WTC11 (cell line): ENCODE measurements around the gene SOX8. TPM values are rescaled to one million over a fixed set of nuclear protein-coding genes. Genes with fewer than 3 reads are reported as not detected.

Experiments used
- ATAC-seq: fragments of 200-7000 bp; cut with Tn5 transposase; 2 replicates; pipeline ENCODE4 v1.10.0; 2021; ENCODE audit warnings: mild to moderate bottlenecking, moderate library complexity
- CTCF ChIA-PET: fragments of 300-600 bp; sonication (Branson Sonifier 250); formaldehyde crosslinking; loops from one replicate; lab custom pipeline; 2021; ENCODE audit warnings: antibody characterized with exemption; lab: Charles Lee
- POLR2A ChIA-PET: fragments of 350-600 bp; sonication (Branson Sonifier 250); formaldehyde crosslinking; loops from one replicate; lab custom pipeline; 2021; ENCODE audit warnings: antibody characterized with exemption; lab: Charles Lee
- DNase-seq: peaks from one replicate; pipeline ENCODE4 v3.0.0; 2021; ENCODE audit warnings: low spot score
- H3K27ac Mint-ChIP-seq: 2 replicates; pipeline ENCODE4 v1.8.0; 2021; ENCODE audit warnings: mixed read lengths
- H3K27me3 Mint-ChIP-seq: 2 replicates; pipeline ENCODE4 v1.8.0; 2021; ENCODE audit warnings: low read depth, mild to moderate bottlenecking, moderate library complexity, mixed read lengths
- H3K36me3 Mint-ChIP-seq: 2 replicates; pipeline ENCODE4 v1.8.0; 2021; ENCODE audit warnings: mixed read lengths
- H3K4me1 Mint-ChIP-seq: 2 replicates; pipeline ENCODE4 v1.8.0; 2022; ENCODE audit warnings: mixed read lengths
- H3K4me3 Mint-ChIP-seq: 2 replicates; pipeline ENCODE4 v1.8.0; 2021; ENCODE audit warnings: mild to moderate bottlenecking, moderate library complexity, mixed read lengths
- H3K9me3 Mint-ChIP-seq: 2 replicates; pipeline ENCODE4 v1.8.0; 2021; ENCODE audit warnings: mixed read lengths
- AFF4 ChIP-seq: sonication (generic); formaldehyde crosslinking; IDR thresholded peaks from 2 replicates; pipeline ENCODE4 v1.8.1; 2023; ENCODE audit warnings: mild to moderate bottlenecking, missing genetic modification reagents, borderline replicate concordance
- AR ChIP-seq: fragments of 250-450 bp; sonication (Bioruptor Pico); IDR thresholded peaks from 2 replicates; pipeline ENCODE4 v1.9.0; 2021; ENCODE audit warnings: mild to moderate bottlenecking
- CDX4 ChIP-seq: fragments of 250-450 bp; sonication (Bioruptor Pico); IDR thresholded peaks from 2 replicates; pipeline ENCODE4 v1.9.0; 2021; ENCODE audit warnings: moderate library complexity, mild to moderate bottlenecking, inconsistent platforms, borderline replicate concordance
- E2F1 ChIP-seq: sonication (generic); formaldehyde crosslinking; IDR thresholded peaks from 2 replicates; pipeline ENCODE4 v1.8.0; 2022; ENCODE audit warnings: mild to moderate bottlenecking, missing genetic modification reagents
- JAZF1 ChIP-seq: fragments of 250-450 bp; sonication (Bioruptor Pico); IDR thresholded peaks from 2 replicates; pipeline ENCODE4 v1.9.0; 2021; ENCODE audit warnings: moderate library complexity, mild to moderate bottlenecking, inconsistent platforms
- NR2C2 ChIP-seq: sonication (generic); formaldehyde crosslinking; IDR thresholded peaks from 2 replicates; pipeline ENCODE4 v1.8.0; 2022; ENCODE audit warnings: mild to moderate bottlenecking, missing genetic modification reagents
- RORB ChIP-seq: fragments of 250-450 bp; sonication (Bioruptor Pico); IDR thresholded peaks from 2 replicates; pipeline ENCODE4 v1.9.0; 2021; ENCODE audit warnings: mild to moderate bottlenecking
- USF1 ChIP-seq: sonication (generic); formaldehyde crosslinking; IDR thresholded peaks from 2 replicates; pipeline ENCODE4 v1.8.0; 2022; ENCODE audit warnings: mild to moderate bottlenecking, missing genetic modification reagents
- ZNF121 ChIP-seq: sonication (generic); formaldehyde crosslinking; IDR thresholded peaks from 2 replicates; pipeline ENCODE4 v1.8.0; 2023; ENCODE audit warnings: missing genetic modification reagents
- ZNF281 ChIP-seq: sonication (generic); formaldehyde crosslinking; IDR thresholded peaks from 2 replicates; pipeline ENCODE4 v1.8.0; 2023; ENCODE audit warnings: mild to moderate bottlenecking, missing genetic modification reagents
- ZNF423 ChIP-seq: fragments of 250-450 bp; sonication (Bioruptor Pico); IDR thresholded peaks from 2 replicates; pipeline ENCODE4 v2.1.2; 2022; ENCODE audit warnings: mild to moderate bottlenecking, moderate library complexity
- total RNA-seq: library from RNA; stranded (reverse); gene quantifications from 3 replicates; pipeline ENCODE4 v1.2.3, GENCODE V29; 2021

Gene SOX8
- total RNA-seq, 1 experiment from 2014 or later: 12.3 TPM

- no peak for ATAC-seq
Observed at GRCh38 chr16:1014771-1015495, 33.4 kb downstream of the SOX8 start.

GRCh38 chr16:1018447-1019198 is 37.1 kb downstream of the SOX8 start:
- TF ChIP-seq E2F1 (CRISPR knock-in tag) (no peak), NR2C2 (CRISPR knock-in tag) (no peak)
- TF ChIP-seq, all 79 proteins: peak for 0
- POLR2A ChIA-PET: no interaction called here
- no peaks in the 10 kb centered on the region for H3K4me1 Mint-ChIP-seq

More at GRCh38 chr16:1014771-1015495, 33.4 kb downstream of the SOX8 start:
- H3K27ac Mint-ChIP-seq: no peak overlapping the region
- H3K36me3 Mint-ChIP-seq: no peaks in the 10 kb centered on the region
- ChIA-PET POLR2A (interaction anchor here (0.6 kb wide), 1 partner anchor 9 kb away, joined by 5 read pairs; no protein-coding TSS in a partner anchor), CTCF (interaction anchor here (1.3 to 1.8 kb wide), 2 partner anchors 41 to 42 kb away, joined by 5 to 7 read pairs; no protein-coding TSS in a partner anchor)
- TF ChIP-seq AR: no peak
- no peak for TF ChIP-seq RORB (CRISPR knock-in tag)
- no peak for TF ChIP-seq ZNF281
- no peak for TF ChIP-seq ZNF423 (CRISPR knock-in tag)
- no peak for TF ChIP-seq CDX4 (CRISPR knock-in tag)
- DNase-seq: no peak
- H3K4me3 Mint-ChIP-seq: no peak overlapping the region
- no peaks in the 10 kb centered on the region for H3K4me1 Mint-ChIP-seq
- no peaks in the 10 kb centered on the region for H3K9me3 Mint-ChIP-seq
- H3K27me3 Mint-ChIP-seq: no peaks in the 10 kb centered on the region

GRCh38 chr16:1019231-1020090 is 37.9 kb downstream of the SOX8 start:
- Mint-ChIP-seq H3K9me3 (no peaks in the 10 kb centered on the region), H3K27ac (no peak overlapping the region), H3K36me3 (no peaks in the 10 kb centered on the region), H3K4me1 (no peaks in the 10 kb centered on the region), H3K4me3 (no peak overlapping the region), H3K27me3 (no peaks in the 10 kb centered on the region)
- TF ChIP-seq USF1 (CRISPR knock-in tag): no peak
- no peak for TF ChIP-seq JAZF1 (CRISPR knock-in tag)
- TF ChIP-seq ZNF121 (CRISPR knock-in tag): no peak
- TF ChIP-seq AFF4 (CRISPR knock-in tag): no peak
- no peak for DNase-seq
- CTCF ChIA-PET: interaction anchor here (1.6 kb wide), 4 partner anchors 36 to 39 kb away, joined by 3 to 6 read pairs (median 4); no protein-coding TSS in a partner anchor
- no peak for ATAC-seq
- POLR2A ChIA-PET: no interaction called here

More at GRCh38 chr16:1018447-1019198, 37.1 kb downstream of the SOX8 start:
- CTCF ChIA-PET: interaction anchor here (1.6 kb wide), 2 partner anchors 38 to 39 kb away, joined by 3 to 4 read pairs; no protein-coding TSS in a partner anchor
- Mint-ChIP-seq H3K27me3 (no peaks in the 10 kb centered on the region), H3K36me3 (no peaks in the 10 kb centered on the region), H3K4me3 (no peak overlapping the region), H3K9me3 (no peaks in the 10 kb centered on the region), H3K27ac (no peak overlapping the region)
- DNase-seq (no peak), ATAC-seq (no peak)
